H9 (cell line): Measurements from ENCODE around the gene KCNAB2. TPM values are rescaled to one million over a fixed set of nuclear protein-coding genes. Genes with fewer than 3 reads are reported as not detected.

Experiments
- DNase-seq: peaks from one replicate; pipeline ENCODE4 v3.0.0-alpha.2; 2017
- H2AFZ ChIP-seq: one replicate; pipeline ENCODE4 v1.6.1; 2013; ENCODE audit warnings: mild to moderate bottlenecking, low read length, control low read depth, moderate library complexity
- H2AK5ac ChIP-seq: 2 replicates; pipeline ENCODE4 v1.6.1; 2013; ENCODE audit warnings: low read length, control low read depth, mixed read lengths; ENCODE audit not compliant: insufficient read length
- H2BK120ac ChIP-seq: one replicate; pipeline ENCODE4 v1.6.1; 2013; ENCODE audit warnings: low read depth, mild to moderate bottlenecking, low read length, control low read depth, inconsistent platforms; ENCODE audit not compliant: poor library complexity, severe bottlenecking
- H2BK12ac ChIP-seq: 2 replicates; pipeline ENCODE4 v1.6.1; 2013; ENCODE audit warnings: low read length, control low read depth, mixed read lengths, low read depth; ENCODE audit not compliant: insufficient read length
- H2BK15ac ChIP-seq: 2 replicates; pipeline ENCODE4 v1.6.1; 2013; ENCODE audit warnings: low read depth, low read length, control low read depth
- H2BK20ac ChIP-seq: one replicate; pipeline ENCODE4 v1.6.1; 2013; ENCODE audit warnings: low read depth, mild to moderate bottlenecking, low read length, control low read depth, inconsistent platforms; ENCODE audit not compliant: poor library complexity, severe bottlenecking
- H2BK5ac ChIP-seq: 2 replicates; pipeline ENCODE4 v1.6.1; 2013; ENCODE audit warnings: low read length, control low read depth, mixed read lengths; ENCODE audit not compliant: insufficient read length
- H3K14ac ChIP-seq: 2 replicates; pipeline ENCODE4 v1.6.1; 2013; ENCODE audit warnings: low read length, control low read depth; ENCODE audit not compliant: insufficient read depth
- H3K18ac ChIP-seq: 2 replicates; pipeline ENCODE4 v1.6.1; 2013; ENCODE audit warnings: low read depth, mild to moderate bottlenecking, mixed read lengths, low read length, control low read depth; ENCODE audit not compliant: insufficient read length
- H3K23ac ChIP-seq: 2 replicates; pipeline ENCODE4 v1.6.1; 2013; ENCODE audit warnings: low read length, control low read depth, mixed read lengths, low read depth; ENCODE audit not compliant: insufficient read length
- H3K23me2 ChIP-seq: 2 replicates; pipeline ENCODE4 v1.6.1; 2013; ENCODE audit warnings: low read depth, mild to moderate bottlenecking, mixed read lengths, low read length, control low read depth; ENCODE audit not compliant: insufficient read length, poor library complexity, severe bottlenecking
- H3K27ac ChIP-seq: 2 replicates; pipeline ENCODE4 v1.5.1; 2013; ENCODE audit warnings: low read length, control low read depth, mixed read lengths, low read depth; ENCODE audit not compliant: insufficient read length
- H3K27me3 ChIP-seq: 2 replicates; pipeline ENCODE4 v1.6.1; 2013; ENCODE audit warnings: low read length, control low read depth, inconsistent platforms; ENCODE audit not compliant: insufficient read depth
- H3K4ac ChIP-seq: 2 replicates; pipeline ENCODE4 v1.6.1; 2013; ENCODE audit warnings: low read depth, mild to moderate bottlenecking, control low read depth, inconsistent platforms, low read length, moderate library complexity
- H3K4me1 ChIP-seq: 2 replicates; pipeline ENCODE4 v1.6.1; 2013; ENCODE audit warnings: low read length, control low read depth, inconsistent platforms; ENCODE audit not compliant: insufficient read depth
- H3K4me2 ChIP-seq: 2 replicates; pipeline ENCODE4 v1.6.1; 2013; ENCODE audit warnings: low read length, control low read depth, mixed read lengths; ENCODE audit not compliant: insufficient read length, insufficient read depth
- H3K56ac ChIP-seq: 2 replicates; pipeline ENCODE4 v1.6.1; 2013; ENCODE audit warnings: low read depth, mild to moderate bottlenecking, mixed read lengths, low read length, control low read depth; ENCODE audit not compliant: insufficient read length
- H3K79me1 ChIP-seq: 2 replicates; pipeline ENCODE4 v1.6.1; 2013; ENCODE audit warnings: low read depth, mild to moderate bottlenecking, moderate library complexity, low read length, control low read depth, inconsistent platforms; ENCODE audit not compliant: insufficient read depth, poor library complexity, severe bottlenecking
- H3K79me2 ChIP-seq: 2 replicates; pipeline ENCODE4 v1.6.1; 2013; ENCODE audit warnings: low read length, control low read depth, inconsistent platforms; ENCODE audit not compliant: insufficient read depth
- H3K9ac ChIP-seq: 2 replicates; pipeline ENCODE4 v1.6.1; 2013; ENCODE audit warnings: low read length, control low read depth, mixed read lengths; ENCODE audit not compliant: insufficient read length; ENCODE audit errors: extremely low read depth
- H3K9me3 ChIP-seq: one replicate; pipeline ENCODE4 v1.6.1; 2013; ENCODE audit warnings: low read depth, low read length, inconsistent platforms; ENCODE audit not compliant: control insufficient read depth
- H3T11ph ChIP-seq: one replicate; pipeline ENCODE4 v1.6.1; 2013; ENCODE audit warnings: mild to moderate bottlenecking, low read length, control low read depth, inconsistent platforms
- H4K20me1 ChIP-seq: one replicate; pipeline ENCODE4 v1.6.1; 2013; ENCODE audit not compliant: control insufficient read depth, insufficient read length, insufficient read depth
- H4K5ac ChIP-seq: 2 replicates; pipeline ENCODE4 v1.6.1; 2013; ENCODE audit warnings: low read depth, mild to moderate bottlenecking, mixed read lengths, low read length, control low read depth; ENCODE audit not compliant: insufficient read length
- H4K8ac ChIP-seq: replicated peaks from 2 replicates; pipeline ENCODE4 v1.6.1; 2013; ENCODE audit warnings: low read length, control low read depth, mixed read lengths, low read depth; ENCODE audit not compliant: insufficient read length
- H4K91ac ChIP-seq: 2 replicates; pipeline ENCODE4 v1.6.1; 2013; ENCODE audit warnings: low read depth, mild to moderate bottlenecking, moderate library complexity, mixed read lengths, low read length, control low read depth; ENCODE audit not compliant: insufficient read length
- H3K27ac Mint-ChIP-seq, 3 experiments: 2 replicates in 2 of 3; 3 replicates in 1 of 3; pipeline ENCODE4 v1.8.0; 2020 to 2021; ENCODE audit warnings: mixed read lengths in 3 of 3, mild to moderate bottlenecking in 1 of 3, moderate library complexity in 1 of 3
- H3K27me3 Mint-ChIP-seq: 2 replicates; pipeline ENCODE4 v1.8.0; 2021; ENCODE audit warnings: low read depth, mild to moderate bottlenecking, moderate library complexity, mixed read lengths
- H3K36me3 Mint-ChIP-seq, 3 experiments: 2 replicates in 2 of 3; 3 replicates in 1 of 3; pipeline ENCODE4 v1.8.0; 2020 to 2021; ENCODE audit warnings: low read depth in 3 of 3, mixed read lengths in 3 of 3; ENCODE audit not compliant: insufficient read depth in 1 of 3
- H3K4me1 Mint-ChIP-seq, 2 experiments: 2 replicates each; pipeline ENCODE4 v1.8.0; 2020; ENCODE audit warnings: mixed read lengths in 2 of 2
- H3K4me3 Mint-ChIP-seq, 2 experiments: 2 replicates in 1 of 2; 3 replicates in 1 of 2; pipeline ENCODE4 v1.8.0; 2020 to 2021; ENCODE audit warnings: mild to moderate bottlenecking in 2 of 2, mixed read lengths in 2 of 2, moderate library complexity in 1 of 2
- H3K9me3 Mint-ChIP-seq, 2 experiments: 2 replicates in 1 of 2; 3 replicates in 1 of 2; pipeline ENCODE4 v1.8.0; 2020; ENCODE audit warnings: mild to moderate bottlenecking in 2 of 2, mixed read lengths in 2 of 2, moderate library complexity in 1 of 2
- WGBS: extraction: QIAGEN DNeasy Blood & Tissue Kit; methylation state at CpG from one replicate; pipeline ENCODE4 v1.1.7; 2013; ENCODE audit warnings: missing lambda C conversion rate, low lambda C conversion rate, mixed read lengths; ENCODE audit not compliant: insufficient read length; ENCODE audit errors: extremely low coverage; 5-methylcytosine and 5-hydroxymethylcytosine counted together
- total RNA-seq: library from RNA; stranded (reverse); gene quantifications from 2 replicates; pipeline ENCODE4 v1.2.1, GENCODE V29; 2021
- TF ChIP-seq, protein P1 (sequence below): fragments of 200-600 bp; sonication (generic); conservative IDR thresholded peaks from 3 replicates; pipeline ENCODE4 v1.8.0; 2021; ENCODE audit warnings: antibody characterized with exemption, mild to moderate bottlenecking

The KCNAB2 gene
- total RNA-seq, 1 experiment from 2014 or later, result 8.3 TPM

DNA sequence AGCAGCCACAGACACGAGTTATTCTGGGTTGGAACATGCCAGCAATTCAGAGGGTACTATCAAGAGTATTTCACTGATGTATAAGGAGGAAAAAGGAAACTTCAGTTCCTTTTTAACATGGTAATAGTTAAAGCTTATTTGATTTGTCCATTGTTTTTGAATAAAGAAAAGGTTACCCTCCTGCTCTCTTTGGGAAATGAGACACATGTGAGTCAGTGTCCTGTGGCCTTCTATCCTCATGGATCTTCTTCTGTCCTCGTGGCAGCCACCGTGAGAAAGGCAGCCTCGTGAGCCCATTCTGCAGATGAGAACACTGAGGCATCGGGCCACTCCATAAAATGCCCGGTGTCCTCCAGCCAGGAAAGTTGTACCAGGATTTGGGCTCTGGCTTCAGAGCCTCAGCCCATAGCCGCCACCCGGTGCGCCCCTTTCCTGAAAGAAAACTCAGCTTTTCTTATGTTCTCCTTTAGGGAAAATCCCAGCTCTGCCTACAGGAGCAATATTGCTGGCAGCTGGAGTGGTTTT lies 24.8 kb downstream of the KCNAB2 start:
- Histone ChIP-seq H2BK20ac (no peak overlapping the region), H3K4ac (no peak overlapping the region), H4K5ac (no peak overlapping the region), H3K27me3 (no peaks in the 10 kb centered on the region), H2BK15ac (no peak overlapping the region), H3T11ph (no peak overlapping the region), H3K14ac (no peak overlapping the region), H3K23ac (no peak overlapping the region), H3K4me1 (no peaks in the 10 kb centered on the region), H2BK120ac (no peak overlapping the region), H3K9ac (no peak overlapping the region), H2AK5ac (no peak overlapping the region), H3K56ac (no peak overlapping the region), H3K23me2 (no peaks in the 10 kb centered on the region), H4K20me1 (no peaks in the 10 kb centered on the region), H2AFZ (no peak overlapping the region), H3K79me1 (no peaks in the 10 kb centered on the region), H2BK12ac (no peak overlapping the region), H2BK5ac (no peak overlapping the region), H3K27ac (no peak overlapping the region), H4K8ac (no peak overlapping the region), H3K9me3 (no peaks in the 10 kb centered on the region), H3K79me2 (no peaks in the 10 kb centered on the region), H3K4me2 (no peak overlapping the region), H4K91ac (no peak overlapping the region), H3K18ac (no peak overlapping the region)
- TF ChIP-seq, protein P1, sequence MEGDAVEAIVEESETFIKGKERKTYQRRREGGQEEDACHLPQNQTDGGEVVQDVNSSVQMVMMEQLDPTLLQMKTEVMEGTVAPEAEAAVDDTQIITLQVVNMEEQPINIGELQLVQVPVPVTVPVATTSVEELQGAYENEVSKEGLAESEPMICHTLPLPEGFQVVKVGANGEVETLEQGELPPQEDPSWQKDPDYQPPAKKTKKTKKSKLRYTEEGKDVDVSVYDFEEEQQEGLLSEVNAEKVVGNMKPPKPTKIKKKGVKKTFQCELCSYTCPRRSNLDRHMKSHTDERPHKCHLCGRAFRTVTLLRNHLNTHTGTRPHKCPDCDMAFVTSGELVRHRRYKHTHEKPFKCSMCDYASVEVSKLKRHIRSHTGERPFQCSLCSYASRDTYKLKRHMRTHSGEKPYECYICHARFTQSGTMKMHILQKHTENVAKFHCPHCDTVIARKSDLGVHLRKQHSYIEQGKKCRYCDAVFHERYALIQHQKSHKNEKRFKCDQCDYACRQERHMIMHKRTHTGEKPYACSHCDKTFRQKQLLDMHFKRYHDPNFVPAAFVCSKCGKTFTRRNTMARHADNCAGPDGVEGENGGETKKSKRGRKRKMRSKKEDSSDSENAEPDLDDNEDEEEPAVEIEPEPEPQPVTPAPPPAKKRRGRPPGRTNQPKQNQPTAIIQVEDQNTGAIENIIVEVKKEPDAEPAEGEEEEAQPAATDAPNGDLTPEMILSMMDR, result no peak
- H3K4me3 Mint-ChIP-seq, result no peak overlapping the region
- no peak overlapping the region for H3K27ac Mint-ChIP-seq
- H3K4me1 Mint-ChIP-seq, result peaks cover 0 to 4% of the 10 kb centered on the region in 2 experiments; a peak in 1 of 4 replicates
- no peak for DNase-seq
- H3K36me3 Mint-ChIP-seq, result no peaks in the 10 kb centered on the region
- no peaks in the 10 kb centered on the region for H3K9me3 Mint-ChIP-seq
- WGBS, result no CpG with 5 or more reads among the region's 9 CpGs
- no peaks in the 10 kb centered on the region for H3K27me3 Mint-ChIP-seq
